SU-DHL-6 (cell line): ENCODE data around the gene WDR37.

Experiments
- H2AFZ ChIP-seq: fragments of 200-600 bp; sonication (generic); 2 replicates; pipeline ENCODE4 v1.6.1; 2014; ENCODE audit warnings: low read depth, mild to moderate bottlenecking, moderate library complexity, mixed read lengths, antibody characterized with exemption, low read length; ENCODE audit not compliant: severe bottlenecking
- H3F3A ChIP-seq: fragments of 200-600 bp; shearing (Covaris generic); 2 replicates; pipeline ENCODE4 v1.6.0; 2016; ENCODE audit warnings: antibody characterized with exemption, mild to moderate bottlenecking; ENCODE audit not compliant: insufficient read depth
- H3K27ac ChIP-seq: fragments of 200-600 bp; sonication (generic); 2 replicates; pipeline ENCODE4 v1.5.1; 2016; ENCODE audit warnings: low read depth, mild to moderate bottlenecking, low read length, moderate library complexity, mixed read lengths
- H3K27me3 ChIP-seq: fragments of 200-600 bp; sonication (generic), shearing (Covaris generic); 2 replicates; pipeline ENCODE4 v1.6.0; 2014; ENCODE audit warnings: mild to moderate bottlenecking, low read length
- H3K36me3 ChIP-seq: fragments of 200-600 bp; sonication (generic); 2 replicates; pipeline ENCODE4 v1.6.1; 2014; ENCODE audit warnings: mild to moderate bottlenecking, low read length, mixed read lengths
- H3K4me2 ChIP-seq: fragments of 300-600, 200-600 bp; shearing (Covaris generic), sonication (generic); 2 replicates; pipeline ENCODE4 v1.6.0; 2014; ENCODE audit warnings: low read length, low read depth, mild to moderate bottlenecking; ENCODE audit not compliant: poor library complexity, severe bottlenecking
- H3K4me3 ChIP-seq: fragments of 200-600 bp; sonication (generic); 2 replicates; pipeline ENCODE4 v1.5.1; 2014; ENCODE audit warnings: antibody characterized with exemption, low read length, mild to moderate bottlenecking, mixed read lengths; ENCODE audit not compliant: insufficient read depth, poor library complexity, severe bottlenecking
- H3K79me2 ChIP-seq: fragments of 200-600 bp; sonication (generic); 2 replicates; pipeline ENCODE4 v1.6.1; 2014; ENCODE audit warnings: mild to moderate bottlenecking, low read length, moderate library complexity; ENCODE audit not compliant: insufficient read depth
- H3K9ac ChIP-seq: fragments of 200-600 bp; sonication (generic); 2 replicates; pipeline ENCODE4 v1.7.0; 2014; ENCODE audit warnings: mild to moderate bottlenecking, low read length
- H3K9me2 ChIP-seq: fragments of 200-600 bp; sonication (generic); replicated peaks from 2 replicates; pipeline ENCODE4 v1.6.1; 2014; ENCODE audit warnings: low read length; ENCODE audit not compliant: insufficient read depth
- H3K9me3 ChIP-seq: fragments of 200-600 bp; sonication (generic); 2 replicates; pipeline ENCODE4 v1.6.1; 2014; ENCODE audit warnings: low read length, mixed read lengths; ENCODE audit not compliant: insufficient read depth
- H4K20me1 ChIP-seq: fragments of 200-600 bp; sonication (generic); 2 replicates; pipeline ENCODE4 v1.6.1; 2014; ENCODE audit warnings: low read depth, mild to moderate bottlenecking, antibody characterized with exemption, low read length, moderate library complexity, mixed read lengths
- CTCF ChIP-seq: fragments of 200-600 bp; sonication (generic); IDR thresholded peaks from one replicate; pipeline ENCODE4 v1.5.1; 2017; ENCODE audit warnings: antibody characterized with exemption, mild to moderate bottlenecking, low read length, moderate library complexity; ENCODE audit not compliant: insufficient read depth, poor library complexity, severe bottlenecking
- EZH2phosphoT487 ChIP-seq: fragments of 200-600 bp; sonication (generic), shearing (Covaris generic); conservative IDR thresholded peaks from 2 replicates; pipeline ENCODE4 v1.6.1; 2018; ENCODE audit warnings: mild to moderate bottlenecking, antibody characterized with exemption, low read length, moderate library complexity, mixed read lengths

Gene WDR37

GRCh38 chr10:1096287-1096889 lies 40.2 kb downstream of the WDR37 start:
- no peaks in the 10 kb centered on the region for H3F3A ChIP-seq
- TF ChIP-seq EZH2phosphoT487 = no peak
- TF ChIP-seq CTCF = no peak
- no peak overlapping the region for H2AFZ ChIP-seq
- no peaks in the 10 kb centered on the region for H3K79me2 ChIP-seq
- H3K9me2 ChIP-seq = no peaks in the 10 kb centered on the region
- H3K9me3 ChIP-seq = no peaks in the 10 kb centered on the region
- H3K4me3 ChIP-seq = no peak overlapping the region
- H4K20me1 ChIP-seq = no peaks in the 10 kb centered on the region
- no peaks in the 10 kb centered on the region for H3K27me3 ChIP-seq
- no peaks in the 10 kb centered on the region for H3K36me3 ChIP-seq
- no peak overlapping the region for H3K27ac ChIP-seq
- H3K4me2 ChIP-seq = no peak overlapping the region
- H3K9ac ChIP-seq = no peak overlapping the region

GRCh38 chr10:1097436-1097835 lies 41.3 kb downstream of the WDR37 start:
- H3K4me3 ChIP-seq = no peak overlapping the region
- H3K9me2 ChIP-seq = no peaks in the 10 kb centered on the region
- H3F3A ChIP-seq = no peaks in the 10 kb centered on the region
- H2AFZ ChIP-seq = no peak overlapping the region
- H3K9ac ChIP-seq = no peak overlapping the region
- H3K36me3 ChIP-seq = no peaks in the 10 kb centered on the region
- TF ChIP-seq EZH2phosphoT487 (no peak), CTCF (no peak)
- H3K27ac ChIP-seq = no peak overlapping the region
- H3K79me2 ChIP-seq = no peaks in the 10 kb centered on the region
- H3K9me3 ChIP-seq = no peaks in the 10 kb centered on the region
- no peak overlapping the region for H3K4me2 ChIP-seq
- no peaks in the 10 kb centered on the region for H4K20me1 ChIP-seq
- no peaks in the 10 kb centered on the region for H3K27me3 ChIP-seq

- Histone ChIP-seq H3K79me2 (no peaks in the 10 kb centered on the region), H3K4me3 (no peak overlapping the region), H3K4me2 (no peak overlapping the region), H3F3A (no peaks in the 10 kb centered on the region), H3K27me3 (no peaks in the 10 kb centered on the region), H4K20me1 (no peaks in the 10 kb centered on the region), H2AFZ (no peak overlapping the region), H3K27ac (no peak overlapping the region), H3K9ac (no peak overlapping the region), H3K36me3 (no peaks in the 10 kb centered on the region), H3K9me2 (no peaks in the 10 kb centered on the region), H3K9me3 (no peaks in the 10 kb centered on the region)
- TF ChIP-seq CTCF = no peak
- TF ChIP-seq EZH2phosphoT487 = no peak
These were observed 44.0 kb downstream of the WDR37 start for GRCh38 chr10:1100143-1100542.
